HG02973 (cell line): ENCODE data around the gene ATP1A4.

Source experiments
- ATAC-seq: cut with Tn5 transposase; IDR thresholded peaks from one replicate; pipeline ENCODE4 v1.9.1; 2021; ENCODE audit warnings: moderate library complexity; ENCODE audit not compliant: unreplicated experiment

ATP1A4 gene

GRCh38 chr1:160224606-160225005 is 73.2 kb downstream of the ATP1A4 start:
- no peak for ATAC-seq

GRCh38 chr1:160225345-160225744 is 73.9 kb downstream of the ATP1A4 start:
- no peak for ATAC-seq

GRCh38 chr1:160226623-160227022 is 75.2 kb downstream of the ATP1A4 start:
- no peak for ATAC-seq

GRCh38 chr1:160227034-160227433 is 75.6 kb downstream of the ATP1A4 start:
- no peak for ATAC-seq

GRCh38 chr1:160227561-160227960 is 76.2 kb downstream of the ATP1A4 start:
- ATAC-seq, result no peak

GRCh38 chr1:160228431-160228830 is 77.0 kb downstream of the ATP1A4 start:
- ATAC-seq, result no peak

GRCh38 chr1:160232911-160233310 is 81.5 kb downstream of the ATP1A4 start:
- ATAC-seq, result no peak
